Colonic mucosa (tissue), 4 donors: Measurements from ENCODE around the gene DBH. TPM values are rescaled to one million over a fixed set of nuclear protein-coding genes. Genes with fewer than 3 reads are reported as not detected.
"Not testable (repeated sequence)": the region's sequence is repeated elsewhere in the genome, so short reads cannot be mapped to it uniquely, and the experiment has no call there.

Source experiments
- DNase-seq: peaks from one replicate; pipeline ENCODE4 v3.0.0-alpha.2; 2020
- H3K27ac ChIP-seq: fragments of 200-600 bp; one replicate; pipeline ENCODE4 v1.8.0; 2021
- H3K27me3 ChIP-seq: fragments of 200-600 bp; one replicate; pipeline ENCODE4 v1.8.0; 2021
- H3K36me3 ChIP-seq: fragments of 200-600 bp; one replicate; pipeline ENCODE4 v1.8.0; 2021
- H3K4me1 ChIP-seq: fragments of 200-600 bp; one replicate; pipeline ENCODE4 v1.8.0; 2021; ENCODE audit warnings: mild to moderate bottlenecking
- H3K4me3 ChIP-seq: fragments of 200-600 bp; one replicate; pipeline ENCODE4 v1.8.0; 2021
- H3K9ac ChIP-seq, 2 donors: one replicate each; pipeline ENCODE4 v1.7.0; 2013; ENCODE audit warnings: control low read depth in 2 of 2, low read depth in 2 of 2, low read length in 2 of 2
- H3K9me3 ChIP-seq: fragments of 200-600 bp; one replicate; pipeline ENCODE4 v1.8.0; 2021
- CTCF ChIP-seq: fragments of 200-600 bp; IDR thresholded peaks from one replicate; pipeline ENCODE4 v1.8.0; 2022; ENCODE audit warnings: antibody characterized with exemption, mild to moderate bottlenecking
- intact Hi-C: fragments of 100-400 bp; cut with DNase I; formaldehyde crosslinking; loops from one replicate; pipeline ENCODE4 v1.14.1; 2022
- total RNA-seq, 2 donors: library from RNA; stranded (reverse); fragmentation: NEBNext Ultra II Directional in 1 of 2; extraction: Animal tissue kit (Norgen Biotek cat#: 25700) in 1 of 2; gene quantifications; one replicate each; pipeline ENCODE4 v1.2.1, GENCODE V29; 2021
- donor health status: healthy.
- donor health status: DM: no; HTN: no; CAD: no.
- donor health status: DM: no; HTN: no; CAD: no.

The DBH gene
- total RNA-seq, 2 donors from 2014 or later = not detected

DNA sequence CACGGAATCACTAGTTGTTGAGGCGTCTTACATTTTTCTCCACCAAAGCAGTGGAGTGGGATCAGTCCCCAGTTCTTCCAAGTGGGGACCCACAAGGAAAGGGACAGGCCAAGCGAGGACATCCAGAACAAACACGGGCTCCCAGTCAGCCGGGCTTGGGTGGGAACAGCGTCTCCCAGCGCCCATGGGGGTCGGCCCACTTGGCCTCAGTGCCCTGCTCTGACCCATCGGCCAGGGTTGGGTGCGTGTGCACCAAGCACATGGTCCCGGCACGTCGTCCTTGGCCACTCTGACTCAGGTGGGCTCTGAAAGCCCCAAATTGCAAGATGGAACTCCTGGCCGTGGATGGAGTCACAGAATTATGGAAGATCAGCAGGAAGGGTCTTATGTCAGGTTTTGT, 37.9 kb downstream of the DBH start:
- intact Hi-C loops = no loop called here
- no peak for DNase-seq
- H3K4me3 ChIP-seq = no peak overlapping the region
- no peak overlapping the region for H3K9ac ChIP-seq
- no peaks in the 10 kb centered on the region for H3K27me3 ChIP-seq
- no peaks in the 10 kb centered on the region for H3K36me3 ChIP-seq
- no peak for TF ChIP-seq CTCF
- no peak overlapping the region for H3K27ac ChIP-seq
- H3K4me1 ChIP-seq = no peaks in the 10 kb centered on the region
- no peaks in the 10 kb centered on the region for H3K9me3 ChIP-seq

DNA sequence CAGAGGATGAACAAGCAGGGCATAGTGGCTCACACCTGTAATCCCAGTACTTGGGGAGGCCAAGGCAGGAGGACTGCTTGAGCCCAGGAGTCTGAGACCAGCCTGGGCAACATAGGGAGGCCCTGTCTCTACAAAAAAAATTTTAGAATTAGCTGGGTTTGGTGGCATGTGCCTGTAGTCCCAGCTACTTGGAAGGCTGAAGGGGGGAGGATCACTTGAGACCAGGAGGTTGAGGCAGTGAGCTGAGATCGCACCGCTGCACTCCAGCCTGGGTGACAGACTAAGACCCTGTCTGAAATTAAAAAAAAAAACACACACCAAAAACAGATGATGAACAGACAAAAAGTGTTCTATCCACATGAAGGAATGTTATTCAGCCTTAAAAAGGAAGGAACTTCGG, 39.6 kb downstream of the DBH start:
- H3K36me3 ChIP-seq, H3K4me1 ChIP-seq, intact Hi-C loops, DNase-seq, H3K9me3 ChIP-seq, H3K4me3 ChIP-seq, H3K27ac ChIP-seq, H3K27me3 ChIP-seq, H3K9ac ChIP-seq: not testable (repeated sequence)

DNA sequence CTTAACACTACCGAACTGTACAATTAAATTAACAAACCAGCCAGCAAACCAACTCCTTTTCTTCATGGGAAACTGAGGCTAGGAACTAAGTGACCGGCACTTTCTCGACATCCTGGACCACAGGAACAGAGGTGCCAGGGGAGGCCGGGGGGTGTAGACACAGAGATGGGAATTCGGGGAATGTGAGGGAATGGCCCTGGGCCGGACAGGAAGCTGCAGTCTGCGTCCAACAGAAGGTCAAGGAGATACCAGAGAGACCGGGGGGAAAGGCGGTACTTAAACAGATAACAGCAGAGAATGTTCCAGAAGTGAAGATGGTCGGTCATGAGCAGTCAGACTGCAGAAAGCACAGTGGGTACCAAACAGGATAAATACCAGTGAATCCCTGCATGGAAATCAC, 40.3 kb downstream of the DBH start:
- no peak overlapping the region for H3K4me3 ChIP-seq

GRCh38 chr9:133677126-133678010, 41.2 kb downstream of the DBH start:
- Histone ChIP-seq H3K4me1 (no peaks in the 10 kb centered on the region), H3K27ac (peak overlapping the region; percentile 4), H3K27me3 (no peaks in the 10 kb centered on the region), H3K36me3 (no peaks in the 10 kb centered on the region), H3K4me3 (no peak overlapping the region), H3K9ac (no peak overlapping the region), H3K9me3 (no peaks in the 10 kb centered on the region)
- no peak for TF ChIP-seq CTCF
- intact Hi-C loops = no loop called here
- DNase-seq = no peak

More for the DNA sequence above, 40.3 kb downstream of the DBH start:
- no peak for TF ChIP-seq CTCF
- H3K36me3 ChIP-seq = no peaks in the 10 kb centered on the region
- no peaks in the 10 kb centered on the region for H3K4me1 ChIP-seq
- H3K27me3 ChIP-seq = no peaks in the 10 kb centered on the region
- DNase-seq = no peak
- H3K27ac ChIP-seq = peak overlapping the region; percentile 4
- no peaks in the 10 kb centered on the region for H3K9me3 ChIP-seq
- H3K9ac ChIP-seq = no peak overlapping the region
- intact Hi-C loops = no loop called here

- DNase-seq = no peak
- TF ChIP-seq CTCF = no peak
- no peak overlapping the region for H3K27ac ChIP-seq
- no peaks in the 10 kb centered on the region for H3K36me3 ChIP-seq
- H3K9me3 ChIP-seq = no peaks in the 10 kb centered on the region
- no peaks in the 10 kb centered on the region for H3K27me3 ChIP-seq
- H3K4me3 ChIP-seq = no peak overlapping the region
- intact Hi-C loops = no loop called here
- no peak overlapping the region for H3K9ac ChIP-seq
- H3K4me1 ChIP-seq = no peaks in the 10 kb centered on the region
Measured at GRCh38 chr9:133679056-133679455, 42.9 kb downstream of the DBH start.

- no peak overlapping the region for H3K27ac ChIP-seq
- no peaks in the 10 kb centered on the region for H3K27me3 ChIP-seq
- H3K36me3 ChIP-seq = no peaks in the 10 kb centered on the region
- intact Hi-C loops = no loop called here
- H3K9ac ChIP-seq = no peak overlapping the region
- no peak overlapping the region for H3K4me3 ChIP-seq
- H3K4me1 ChIP-seq = no peaks in the 10 kb centered on the region
- H3K9me3 ChIP-seq = no peaks in the 10 kb centered on the region
- no peak for DNase-seq
- TF ChIP-seq CTCF = no peak
Measured at GRCh38 chr9:133679466-133680061, 43.4 kb downstream of the DBH start.
